Measurements from ENCODE around the gene NPR3. TPM values are rescaled to one million over a fixed set of nuclear protein-coding genes. Genes with fewer than 3 reads are reported as not detected.

Gene NPR3
- 10 to 100 TPM in 9 of 10 donors, 1 to 10 TPM in 1; 8.2 to 43.9 (median 15.2) TPM for polyA plus RNA-seq (ENCODE audit: insufficient read length in 10 of 10)
- long read RNA-seq, donor 1, full-length matches to known transcripts = 4 of 4 reads
- long read RNA-seq, donor 1, partial matches to known transcripts = 0 of 4 reads
- long read RNA-seq, donor 1, other reads (novel, unspliced or antisense) = 0 of 4 reads
- long read RNA-seq, donor 2, full-length matches to known transcripts = 5 of 5 reads
- long read RNA-seq, donor 2, partial matches to known transcripts = 0 of 5 reads
- long read RNA-seq, donor 2, other reads (novel, unspliced or antisense) = 0 of 5 reads
- long read RNA-seq, donor 3 = 0 reads
- long read RNA-seq, donor 4, full-length matches to known transcripts = 3 of 3 reads
- long read RNA-seq, donor 4, partial matches to known transcripts = 0 of 3 reads
- long read RNA-seq, donor 4, other reads (novel, unspliced or antisense) = 0 of 3 reads
- long read RNA-seq, donor 5, full-length matches to known transcripts = 2 of 2 reads
- long read RNA-seq, donor 5, partial matches to known transcripts = 0 of 2 reads
- long read RNA-seq, donor 5, other reads (novel, unspliced or antisense) = 0 of 2 reads
- long read RNA-seq, donor 6, full-length matches to known transcripts = 8 of 8 reads
- long read RNA-seq, donor 6, partial matches to known transcripts = 0 of 8 reads
- long read RNA-seq, donor 6, other reads (novel, unspliced or antisense) = 0 of 8 reads
- long read RNA-seq, donor 7 = 0 reads
- long read RNA-seq, donor 8, full-length matches to known transcripts = 3 of 3 reads
- long read RNA-seq, donor 8, partial matches to known transcripts = 0 of 3 reads
- long read RNA-seq, donor 8, other reads (novel, unspliced or antisense) = 0 of 3 reads
- long read RNA-seq, donor 9 = 0 reads

- DNase-seq = no peak
Measured at GRCh38 chr5:32710550-32711361, at the start of gene NPR3. Gene NPR3 (plus strand): TSS chr5:32711321. CDS start chr5:32711777, 456 bp downstream.

- no peak for DNase-seq
Measured at GRCh38 chr5:32664523-32664922, 46.6 kb upstream of the NPR3 start.

- DNase-seq = no peak
Measured at GRCh38 chr5:32668552-32668951, 42.6 kb upstream of the NPR3 start.

GRCh38 chr5:32673272-32673671 lies 37.8 kb upstream of the NPR3 start:
- no peak for DNase-seq

- DNase-seq = no peak
Measured at GRCh38 chr5:32677023-32677422, 34.1 kb upstream of the NPR3 start.

- DNase-seq = no peak
Measured at GRCh38 chr5:32678472-32678871, 32.6 kb upstream of the NPR3 start.

GRCh38 chr5:32679218-32679617 lies 31.9 kb upstream of the NPR3 start:
- DNase-seq = no peak

- DNase-seq = no peak
Measured at GRCh38 chr5:32680183-32680582, 30.9 kb upstream of the NPR3 start.

- no peak for DNase-seq
Measured at GRCh38 chr5:32683125-32683524, 28.0 kb upstream of the NPR3 start.

GRCh38 chr5:32684260-32684659 lies 26.9 kb upstream of the NPR3 start:
- DNase-seq = no peak

GRCh38 chr5:32686799-32687498 lies 24.2 kb upstream of the NPR3 start:
- DNase-seq = peak in 2 of 3 donors; percentile 16 to 17

GRCh38 chr5:32687499-32687831 lies 23.7 kb upstream of the NPR3 start:
- DNase-seq = peak; percentile 48 to 61 (median 52)

- DNase-seq = no peak
Measured at GRCh38 chr5:32690153-32690552, 21.0 kb upstream of the NPR3 start.

- no peak for DNase-seq
Measured at GRCh38 chr5:32690666-32691065, 20.5 kb upstream of the NPR3 start.

- DNase-seq = peak in 2 of 3 donors; percentile 22 to 69
Measured at GRCh38 chr5:32692036-32692746, 18.9 kb upstream of the NPR3 start.

GRCh38 chr5:32703957-32704356 lies 7.2 kb upstream of the NPR3 start:
- DNase-seq = no peak

- peak in 1 of 3 donors; percentile 58 for DNase-seq
Measured at GRCh38 chr5:32707418-32707997, 3.6 kb upstream of the NPR3 start.

GRCh38 chr5:32708949-32709348 lies 2.2 kb upstream of the NPR3 start:
- DNase-seq = no peak

GRCh38 chr5:32709750-32710549 lies 1.2 kb upstream of the NPR3 start:
- peak; percentile 76 to 91 (median 83) for DNase-seq

- DNase-seq = no peak
Measured at GRCh38 chr5:32711362-32711680, 200 bp downstream of the NPR3 start.
